Activated CD8-positive, alpha-beta memory T cell treated with anti-CD3 and anti-CD28 coated beads for 36 hours (primary cell): Measurements from ENCODE around the gene ZNF888. TPM values are rescaled to one million over a fixed set of nuclear protein-coding genes. Genes with fewer than 3 reads are reported as not detected.
"Not testable (repeated sequence)": the region's sequence is repeated elsewhere in the genome, so short reads cannot be mapped to it uniquely, and the experiment has no call there.

ENCODE experiments used
- CTCF ChIA-PET: fragments of 350-600 bp; sonication (Branson Sonifier 250); formaldehyde crosslinking; loops from one replicate; lab custom pipeline; 2021; ENCODE audit warnings: antibody characterized with exemption; lab: Charles Lee
- POLR2A ChIA-PET: fragments of 350-600 bp; sonication (Branson Sonifier 250); formaldehyde crosslinking; loops from one replicate; lab custom pipeline; 2021; ENCODE audit warnings: antibody characterized with exemption; lab: Charles Lee
- total RNA-seq, 2 experiments: library from RNA; stranded (reverse); gene quantifications; one replicate each; pipeline ENCODE4 v1.2.3, GENCODE V29; 2021

The ZNF888 gene
- 1 to 10 TPM; 3.6 to 4.4 TPM for total RNA-seq

GRCh38 chr19:52922841-52923777 lies at the start of gene ZNF888:
TSS of gene ZNF888 (minus strand) at chr19:52923428. CDS start at chr19:52917873, 5,555 bp downstream.
- CTCF ChIA-PET, result no interaction called here
- POLR2A ChIA-PET, result no interaction called here

DNA sequence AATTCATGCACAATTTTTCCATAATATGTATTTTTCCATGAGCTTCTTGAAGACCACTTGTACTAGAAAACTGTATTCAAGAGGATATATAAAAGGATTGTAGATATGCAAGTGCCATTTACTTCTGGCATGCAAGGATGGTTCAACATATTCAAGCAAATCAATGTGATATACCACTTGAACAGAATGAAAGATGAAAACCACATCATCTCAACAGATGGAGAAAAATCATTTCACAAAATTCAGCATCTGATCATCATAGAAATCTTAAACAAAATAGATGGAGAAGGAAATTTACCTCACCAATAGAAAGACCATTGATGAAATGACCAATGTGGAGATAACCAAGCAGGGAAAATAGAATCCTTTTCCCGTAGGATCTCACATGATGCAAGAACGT lies 44.5 kb upstream of the ZNF888 start:
- CTCF ChIA-PET, result no interaction called here

DNA sequence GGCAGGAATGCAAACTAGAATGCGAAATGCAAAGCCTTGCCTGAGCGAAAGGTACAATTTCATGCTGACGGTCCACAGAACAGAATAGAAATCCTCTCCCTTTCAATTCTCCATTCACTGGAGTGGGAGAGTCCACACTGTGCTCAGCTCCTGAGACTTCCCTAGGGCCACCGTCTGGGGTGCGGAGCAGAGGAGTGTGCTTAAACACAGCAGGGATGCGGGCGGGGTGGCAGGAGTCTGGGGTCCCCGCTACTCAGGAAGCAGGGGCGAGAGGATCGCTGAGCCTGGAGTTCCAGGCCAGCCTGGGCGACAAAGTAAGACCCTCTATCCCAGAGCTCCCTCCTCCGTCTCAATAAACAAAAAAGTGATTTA lies 40.0 kb upstream of the ZNF888 start:
- ChIA-PET CTCF (interaction anchor here (1.0 to 1.1 kb wide), 2 partner anchors 66 to 67 kb away, joined by 3 to 4 read pairs; partner anchors contain the start of gene ZNF320), POLR2A (interaction anchor here (0.9 kb wide), 1 partner anchor 176 kb away, joined by 3 read pairs; no protein-coding TSS in a partner anchor)

More for the DNA sequence above, 44.5 kb upstream of the ZNF888 start:
- POLR2A ChIA-PET, result no interaction called here

DNA sequence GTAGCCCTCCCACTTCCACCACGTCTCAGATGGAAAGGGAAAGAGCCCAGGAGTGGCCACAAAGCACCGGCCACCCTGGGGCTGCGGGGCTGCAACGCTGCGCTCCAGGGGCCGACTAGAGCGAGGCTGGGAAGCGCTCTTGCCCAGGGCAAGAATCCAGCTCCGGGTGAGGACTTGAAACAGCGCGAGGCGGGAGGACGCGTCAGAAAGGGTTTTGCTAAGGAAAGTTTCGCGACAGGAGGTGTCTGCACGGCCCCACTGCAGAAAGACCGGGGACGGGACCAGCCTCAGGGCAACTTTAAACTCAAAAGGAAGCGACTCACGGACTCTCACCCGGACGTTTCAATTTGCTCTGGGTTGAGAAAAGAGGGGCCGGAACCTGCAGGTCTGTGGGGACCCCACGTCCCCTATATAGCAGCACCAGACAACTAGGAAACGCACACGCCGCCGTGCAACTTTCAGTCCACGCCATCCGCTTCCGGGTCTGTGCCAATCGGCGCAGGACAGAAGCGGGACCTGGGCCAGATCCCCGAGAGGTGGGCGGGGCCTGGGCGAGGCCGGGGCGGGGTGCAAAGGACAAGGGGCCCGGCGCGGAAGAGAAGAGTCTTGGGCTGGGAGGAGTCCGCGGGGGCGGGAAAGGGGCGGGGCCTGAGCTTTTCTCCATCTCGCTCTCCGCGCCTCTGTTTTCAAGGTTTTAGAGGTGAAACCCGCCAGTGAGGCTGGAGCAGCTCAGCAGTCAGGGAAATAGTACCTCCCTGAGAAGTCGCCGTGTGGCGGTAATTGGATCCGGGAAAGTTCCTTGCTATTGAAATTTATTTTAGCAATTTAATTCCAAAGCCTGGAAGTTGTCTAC lies 39.4 kb upstream of the ZNF888 start, which contains the start of gene ZNF816:
Gene ZNF816, minus strand, starts transcription at position 488 of the 853 bp plus-strand sequence. CDS start 6,792 bp downstream, outside the sequence.
- CTCF ChIA-PET, result interaction anchor here (0.6 to 1.1 kb wide), 4 partner anchors 20 to 68 kb away, joined by 3 to 4 read pairs (median 3); partner anchors contain the start of gene ZNF320
- POLR2A ChIA-PET, result interaction anchor here (0.6 to 0.9 kb wide), 2 partner anchors 175 to 428 kb away, joined by 3 to 5 read pairs; no protein-coding TSS in a partner anchor

- CTCF ChIA-PET, result interaction anchor here (1.1 kb wide), 1 partner anchor 19 kb away, joined by 3 read pairs; no protein-coding TSS in a partner anchor
- POLR2A ChIA-PET, result no interaction called here
Measured at GRCh38 chr19:52961981-52962380, 38.8 kb upstream of the ZNF888 start.

DNA sequence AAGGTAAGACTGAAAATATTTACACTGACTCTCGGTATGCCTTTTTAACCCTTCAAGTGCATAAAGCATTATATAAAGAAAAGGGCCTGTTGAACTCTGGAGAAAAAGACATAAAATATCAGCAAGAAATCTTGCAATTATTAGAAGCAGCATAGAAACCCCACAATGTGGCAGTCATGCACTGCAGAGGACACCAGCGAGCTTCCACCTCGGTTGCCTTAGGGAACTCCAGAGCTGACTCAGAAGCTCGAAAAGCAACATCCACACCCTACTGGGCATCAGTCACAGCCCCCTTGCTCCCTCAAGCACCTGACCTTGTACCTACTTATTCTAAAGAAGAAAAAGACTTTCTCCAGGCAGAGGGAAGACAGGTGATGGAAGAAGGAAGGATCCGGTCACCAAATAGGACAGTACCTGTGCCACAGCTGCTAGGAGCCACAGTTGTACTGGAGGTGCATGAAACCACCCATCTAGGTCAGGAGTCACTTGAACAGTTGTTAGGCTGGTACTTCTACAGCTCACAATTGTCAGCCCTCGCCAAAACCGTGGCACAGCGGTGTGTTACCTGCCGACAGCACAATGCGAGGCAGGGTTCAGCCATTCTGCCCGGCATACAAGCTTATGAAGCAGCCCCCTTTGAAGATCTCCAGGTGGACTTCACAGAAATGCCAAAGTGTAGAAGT lies 36.5 kb upstream of the ZNF888 start:
- CTCF ChIA-PET, result no interaction called here
- POLR2A ChIA-PET, result no interaction called here

GRCh38 chr19:52957591-52957990 lies 34.4 kb upstream of the ZNF888 start:
- CTCF ChIA-PET, result interaction anchor here (0.6 kb wide), 1 partner anchor 834 kb away, joined by 3 read pairs; no protein-coding TSS in a partner anchor
- POLR2A ChIA-PET, result interaction anchor here (0.6 kb wide), 1 partner anchor 32 kb away, joined by 7 read pairs; no protein-coding TSS in a partner anchor

DNA sequence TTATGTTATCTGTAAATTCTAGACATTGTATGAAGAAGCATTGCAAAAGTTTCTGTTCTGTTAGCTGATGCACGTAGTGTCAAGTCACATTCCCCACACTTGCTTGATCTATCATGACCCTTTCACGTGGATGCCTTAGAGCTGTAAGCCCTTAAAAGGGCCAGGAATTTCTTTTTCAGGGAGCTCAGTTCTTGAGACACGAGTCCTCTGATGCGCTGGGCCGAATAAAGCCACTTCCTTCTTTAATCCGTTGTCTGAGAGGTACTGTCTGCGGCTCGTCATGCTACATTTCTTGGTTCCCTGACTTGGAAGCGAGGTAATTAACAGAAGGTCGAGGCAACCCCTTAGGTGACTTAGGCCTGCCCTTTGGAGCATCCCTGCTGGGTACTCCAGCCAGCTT lies 33.7 kb upstream of the ZNF888 start:
- ChIA-PET CTCF (no interaction called here), POLR2A (no interaction called here)

GRCh38 chr19:52949422-52949821 lies 26.2 kb upstream of the ZNF888 start:
- ChIA-PET POLR2A (no interaction called here), CTCF (no interaction called here)

GRCh38 chr19:52948025-52948770 lies 25.0 kb upstream of the ZNF888 start:
- POLR2A ChIA-PET, result no interaction called here
- CTCF ChIA-PET, result no interaction called here

DNA sequence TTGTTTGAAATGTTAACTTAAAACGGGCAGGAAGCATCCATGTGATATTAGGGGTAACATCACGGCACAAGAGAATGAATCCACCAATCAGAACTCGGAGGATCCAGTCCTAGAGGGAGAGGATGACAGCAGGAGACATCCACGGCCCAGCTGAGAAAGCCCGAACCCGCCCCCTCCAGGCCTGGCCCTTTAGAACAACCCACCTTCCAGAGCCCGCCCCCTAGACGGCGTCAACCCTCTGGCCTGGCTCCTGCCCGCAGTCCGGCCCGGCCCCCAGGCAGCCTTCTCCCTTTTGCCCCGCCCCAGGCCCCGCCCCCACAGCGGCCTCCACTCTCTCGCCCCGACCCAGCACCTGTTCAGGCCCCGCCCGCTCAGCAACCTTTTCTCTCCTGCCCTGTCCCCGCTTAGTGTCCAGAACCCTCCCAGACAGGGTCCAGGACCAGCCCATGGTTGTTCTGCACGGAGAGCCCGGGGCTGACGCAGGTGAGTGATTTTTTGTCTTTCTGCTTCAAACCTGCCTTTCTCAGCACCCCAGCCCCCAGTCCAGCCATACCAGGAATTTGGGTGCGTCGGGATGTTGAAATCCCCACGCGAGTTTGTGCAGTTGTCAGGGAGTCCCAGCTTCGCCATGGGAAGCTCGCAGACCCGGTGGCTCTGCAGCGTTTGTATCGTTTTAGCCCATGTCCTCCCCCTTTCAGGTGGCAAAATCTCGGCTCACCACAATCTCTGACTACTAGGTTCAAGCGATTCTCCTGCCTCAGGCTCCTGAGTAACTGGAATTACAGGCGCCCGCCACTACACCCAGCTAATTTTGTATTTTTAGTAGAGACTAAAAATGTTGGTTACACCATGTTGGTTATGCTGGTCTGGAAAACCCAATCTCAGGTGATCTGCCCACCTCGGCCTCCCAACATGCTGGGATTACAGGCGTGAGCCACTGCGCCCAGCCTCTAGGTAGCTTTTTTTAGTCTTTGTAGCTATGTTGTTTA lies 23.4 kb upstream of the ZNF888 start:
- POLR2A ChIA-PET, result no interaction called here
- CTCF ChIA-PET, result no interaction called here

GRCh38 chr19:52945652-52946321 lies 22.6 kb upstream of the ZNF888 start:
- CTCF ChIA-PET, result no interaction called here

DNA sequence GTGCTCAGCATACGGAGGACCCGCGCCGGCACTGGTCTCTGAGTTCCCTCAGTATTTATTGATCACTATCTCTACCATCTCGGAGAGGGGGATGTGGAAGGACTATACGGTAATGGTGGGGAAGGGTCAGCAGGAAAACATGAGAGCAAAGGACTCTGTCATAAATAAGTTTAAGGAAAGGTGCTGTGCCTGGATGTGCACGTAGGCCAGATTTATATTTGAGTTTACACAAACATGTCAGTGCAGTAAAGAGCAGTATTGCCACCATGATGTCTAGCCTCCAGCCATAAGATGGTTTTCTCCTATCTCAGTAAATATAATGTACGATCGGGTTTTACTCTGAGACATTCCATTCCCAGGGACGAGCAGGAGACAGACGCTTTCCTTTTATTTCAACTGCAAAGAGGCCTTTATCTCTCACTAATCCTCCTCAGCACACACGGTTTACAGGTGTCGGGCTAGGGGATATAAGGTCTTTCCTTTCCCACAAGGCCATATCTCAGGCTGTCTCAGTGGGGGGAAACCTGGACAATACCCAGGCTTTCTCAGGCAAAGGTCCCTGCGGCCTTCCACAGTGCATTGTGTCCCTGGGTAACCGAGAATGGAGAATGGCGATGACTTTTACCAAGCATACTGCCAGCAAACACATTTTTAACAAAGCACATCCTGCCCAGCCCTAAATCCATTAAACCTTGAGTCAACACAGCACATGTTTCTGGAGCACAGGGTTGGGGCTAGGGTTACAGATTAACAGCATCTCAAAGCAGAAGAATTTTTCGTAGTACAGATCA lies 21.7 kb upstream of the ZNF888 start:
- CTCF ChIA-PET, POLR2A ChIA-PET: not testable (repeated sequence)

More at GRCh38 chr19:52945652-52946321, 22.6 kb upstream of the ZNF888 start:
- POLR2A ChIA-PET, result no interaction called here

- CTCF ChIA-PET, result no interaction called here
- POLR2A ChIA-PET, result no interaction called here
Measured at GRCh38 chr19:52943884-52944643, 20.8 kb upstream of the ZNF888 start.
